Nephron (organoid): ENCODE data around the gene GAREM1.
"Not testable (repeated sequence)": the region's sequence is repeated elsewhere in the genome, so short reads cannot be mapped to it uniquely, and the experiment has no call there.

Experiments
- H3K27ac Mint-ChIP-seq, 3 experiments: 2 replicates each; pipeline ENCODE4 v1.8.0; 2020; ENCODE audit warnings: mixed read lengths in 3 of 3, mild to moderate bottlenecking in 2 of 3, moderate library complexity in 1 of 3
- H3K27me3 Mint-ChIP-seq: 2 replicates; pipeline ENCODE4 v1.8.0; 2021; ENCODE audit warnings: low read depth, mild to moderate bottlenecking, moderate library complexity, mixed read lengths
- H3K36me3 Mint-ChIP-seq: 2 replicates; pipeline ENCODE4 v1.8.0; 2020; ENCODE audit warnings: low read depth, mixed read lengths
- H3K4me1 Mint-ChIP-seq: 2 replicates; pipeline ENCODE4 v1.8.0; 2020; ENCODE audit warnings: mixed read lengths
- H3K4me3 Mint-ChIP-seq, 3 experiments: 2 replicates each; pipeline ENCODE4 v1.8.0; 2020; ENCODE audit warnings: mild to moderate bottlenecking in 3 of 3, mixed read lengths in 3 of 3, moderate library complexity in 2 of 3
- H3K9me3 Mint-ChIP-seq: 2 replicates; pipeline ENCODE4 v1.8.0; 2020; ENCODE audit warnings: mixed read lengths
- CTCF ChIP-seq, 3 experiments: fragments of 200-600 bp; sonication (generic); IDR thresholded peaks; one replicate each; pipeline ENCODE4 v1.5.0; 2021; ENCODE audit warnings: antibody characterized with exemption in 3 of 3; ENCODE audit not compliant: unreplicated experiment in 3 of 3

The GAREM1 gene

GRCh38 chr18:32483002-32483401 is 12.3 kb upstream of the GAREM1 start:
- Mint-ChIP-seq H3K9me3 (no peaks in the 10 kb centered on the region), H3K4me3 (no peak overlapping the region), H3K27ac (no peak overlapping the region), H3K36me3 (no peaks in the 10 kb centered on the region), H3K4me1 (no peaks in the 10 kb centered on the region), H3K27me3 (no peaks in the 10 kb centered on the region)
- TF ChIP-seq CTCF (IDR thresholded peaks at IDR 0.05; ENCODE audit: unreplicated experiment in 3 of 3) = no peak

GRCh38 chr18:32482117-32482516 is 11.4 kb upstream of the GAREM1 start:
- Mint-ChIP-seq H3K27ac (no peak overlapping the region), H3K4me1 (no peaks in the 10 kb centered on the region), H3K27me3 (no peaks in the 10 kb centered on the region), H3K9me3 (no peaks in the 10 kb centered on the region), H3K4me3 (no peak overlapping the region), H3K36me3 (no peaks in the 10 kb centered on the region)
- no peak for TF ChIP-seq CTCF (IDR thresholded peaks at IDR 0.05; ENCODE audit: unreplicated experiment in 3 of 3)

GRCh38 chr18:32480581-32480980 is 9.9 kb upstream of the GAREM1 start:
- Mint-ChIP-seq H3K27ac (no peak overlapping the region), H3K9me3 (no peaks in the 10 kb centered on the region), H3K27me3 (no peaks in the 10 kb centered on the region), H3K36me3 (no peaks in the 10 kb centered on the region), H3K4me1 (no peaks in the 10 kb centered on the region), H3K4me3 (no peak overlapping the region)
- no peak for TF ChIP-seq CTCF (IDR thresholded peaks at IDR 0.05; ENCODE audit: unreplicated experiment in 3 of 3)

GRCh38 chr18:32478807-32479206 is 8.1 kb upstream of the GAREM1 start:
- Mint-ChIP-seq H3K27me3 (peaks cover 4% of the 10 kb centered on the region), H3K9me3 (no peaks in the 10 kb centered on the region), H3K4me3 (no peak overlapping the region), H3K27ac (no peak overlapping the region), H3K36me3 (no peaks in the 10 kb centered on the region), H3K4me1 (no peaks in the 10 kb centered on the region)
- TF ChIP-seq CTCF (IDR thresholded peaks at IDR 0.05; ENCODE audit: unreplicated experiment in 3 of 3) = no peak

GRCh38 chr18:32478317-32478716 is 7.6 kb upstream of the GAREM1 start:
- Mint-ChIP-seq H3K4me1 (no peaks in the 10 kb centered on the region), H3K27me3 (peaks cover 4% of the 10 kb centered on the region), H3K36me3 (no peaks in the 10 kb centered on the region), H3K27ac (no peak overlapping the region), H3K4me3 (no peak overlapping the region), H3K9me3 (no peaks in the 10 kb centered on the region)
- TF ChIP-seq CTCF (IDR thresholded peaks at IDR 0.05; ENCODE audit: unreplicated experiment in 3 of 3) = no peak

- H3K4me3 Mint-ChIP-seq = no peak overlapping the region
- H3K27ac Mint-ChIP-seq = no peak overlapping the region
- H3K27me3 Mint-ChIP-seq = peaks cover 13% of the 10 kb centered on the region
- no peak for TF ChIP-seq CTCF (IDR thresholded peaks at IDR 0.05; ENCODE audit: unreplicated experiment in 3 of 3)
- no peaks in the 10 kb centered on the region for H3K9me3 Mint-ChIP-seq
- H3K36me3 Mint-ChIP-seq = no peaks in the 10 kb centered on the region
- no peaks in the 10 kb centered on the region for H3K4me1 Mint-ChIP-seq
Observed at GRCh38 chr18:32476106-32476505, 5.4 kb upstream of the GAREM1 start.

- H3K27ac Mint-ChIP-seq, H3K36me3 Mint-ChIP-seq, H3K9me3 Mint-ChIP-seq, H3K4me1 Mint-ChIP-seq, H3K4me3 Mint-ChIP-seq: not testable (repeated sequence)
- H3K27me3 Mint-ChIP-seq = peaks cover 13% of the 10 kb centered on the region
Observed at GRCh38 chr18:32475069-32475468, 4.4 kb upstream of the GAREM1 start.
